HepG2 (cell line): ENCODE measurements around the gene GRK5. TPM values are rescaled to one million over a fixed set of nuclear protein-coding genes. Genes with fewer than 3 reads are reported as not detected.

Experiments used
- ATAC-seq: fragments of 200-7000 bp; cut with Tn5 transposase; 3 replicates; pipeline ENCODE4 v1.9.1; 2020; ENCODE audit warnings: mild to moderate bottlenecking, moderate library complexity
- BruUV-seq: library from RNA; stranded (reverse); fragments of 400-500 nt; replicated peaks from 2 replicates; lab custom pipeline; 2021; lab: Mats Ljungman, UMichigan
- CTCF ChIA-PET: fragments of 300-600 bp; formaldehyde crosslinking; extraction: SDS; loops from one replicate; lab custom pipeline; 2021; ENCODE audit warnings: low total read pairs, inconsistent platforms, low intra/inter-chr PET ratio; lab: Yijun Ruan, JAX
- POLR2A ChIA-PET: fragments of 350-600 bp; sonication (Branson Sonifier 250); formaldehyde crosslinking; loops from one replicate; lab custom pipeline; 2020; ENCODE audit warnings: antibody characterized with exemption, inconsistent platforms; lab: Yijun Ruan, JAX
- DNase-seq: peaks from one replicate; pipeline ENCODE4 v3.0.0-alpha.2; 2015; ENCODE audit warnings: low spot score
- FAIRE-seq: peaks from 3 replicates; lab custom pipeline; 2011; peaks lifted over from hg19 to GRCh38; lab: Jason Lieb, UNC
- H2AFZ ChIP-seq: one replicate; pipeline ENCODE4 v1.6.1; 2011; ENCODE audit warnings: low read length, inconsistent platforms
- H3K27ac ChIP-seq: fragments of 300-600 bp; 3 replicates; pipeline ENCODE4 v1.8.0; 2011; ENCODE audit warnings: mixed run types, mild to moderate bottlenecking, mixed read lengths, low read length, inconsistent platforms; ENCODE audit not compliant: insufficient read depth; ENCODE audit errors: extremely low read length
- H3K27me3 ChIP-seq, 2 experiments: fragments of 200-600 bp in 1 of 2; 2 replicates in 1 of 2; 3 replicates in 1 of 2; pipeline versions ENCODE4 v1.6.0 to v1.8.0; 2011; ENCODE audit warnings: low read length in 2 of 2, mild to moderate bottlenecking in 2 of 2, moderate library complexity in 2 of 2, inconsistent platforms in 1 of 2; ENCODE audit not compliant: insufficient read depth in 2 of 2, control insufficient read depth in 1 of 2
- H3K36me3 ChIP-seq, 2 experiments: fragments of 200-600 bp in 1 of 2; replicated peaks in 1 of 2; 2 replicates in 1 of 2; 3 replicates in 1 of 2; pipeline versions ENCODE4 v1.5.1 to v1.8.0; 2011; ENCODE audit warnings: low read length in 2 of 2, inconsistent platforms in 1 of 2; ENCODE audit not compliant: insufficient read depth in 2 of 2, control insufficient read depth in 1 of 2
- H3K4me1 ChIP-seq: 2 replicates; pipeline ENCODE4 v1.5.1; 2012; ENCODE audit warnings: low read length, inconsistent platforms; ENCODE audit not compliant: insufficient read depth
- H3K4me2 ChIP-seq: 2 replicates; pipeline ENCODE4 v1.6.0; 2011; ENCODE audit warnings: low read depth, low read length, inconsistent platforms
- H3K4me3 ChIP-seq, 3 experiments: fragments of 200-600 bp in 1 of 3; sonication (generic), shearing (Covaris generic) in 1 of 3; replicated peaks in 1 of 3; 2 replicates each; pipeline ENCODE4 v1.5.1; 2011 to 2016; ENCODE audit warnings: low read length in 3 of 3, inconsistent platforms in 2 of 3, low read depth in 2 of 3, mild to moderate bottlenecking in 2 of 3, control low read depth in 1 of 3, mixed read lengths in 1 of 3; ENCODE audit not compliant: insufficient read depth in 1 of 3
- H3K79me2 ChIP-seq: one replicate; pipeline ENCODE4 v1.6.1; 2011; ENCODE audit warnings: low read length, inconsistent platforms; ENCODE audit not compliant: insufficient read depth
- H3K9ac ChIP-seq: 2 replicates; pipeline ENCODE4 v1.6.0; 2011; ENCODE audit warnings: mild to moderate bottlenecking, low read depth, low read length, inconsistent platforms; ENCODE audit not compliant: insufficient read depth
- H3K9me3 ChIP-seq: 2 replicates; pipeline ENCODE4 v1.5.1; 2012; ENCODE audit warnings: mild to moderate bottlenecking, low read length
- H4K20me1 ChIP-seq: 2 replicates; pipeline ENCODE4 v1.6.0; 2011; ENCODE audit warnings: inconsistent platforms, mild to moderate bottlenecking, low read length, moderate library complexity; ENCODE audit not compliant: insufficient read depth
- ATF6 ChIP-seq: sonication (generic); formaldehyde crosslinking; conservative IDR thresholded peaks from 2 replicates; pipeline ENCODE4 v1.4.0; 2020; ENCODE audit warnings: missing genetic modification reagents
- GABPA ChIP-seq, 2 experiments: IDR thresholded peaks; 2 replicates each; pipeline ENCODE4 v1.6.1; 2011 to 2016; ENCODE audit warnings: low read depth in 2 of 2, low read length in 1 of 2, missing biosample characterization in 1 of 2, missing genetic modification characterization in 1 of 2
- RBFOX2 ChIP-seq: fragments of 200-400 bp; formaldehyde crosslinking; IDR thresholded peaks from 2 replicates; pipeline ENCODE4 v1.6.1; 2017; ENCODE audit warnings: low read depth, mild to moderate bottlenecking, low read length
- SOX13 ChIP-seq, 3 experiments: fragments of 450-650 bp in 1 of 3; sonication (generic) in 1 of 3; formaldehyde crosslinking in 1 of 3; IDR thresholded peaks in 2 of 3; conservative IDR thresholded peaks in 1 of 3; 2 replicates each; pipeline versions ENCODE4 v1.5.0 to v1.6.1; 2016 to 2020; ENCODE audit warnings: antibody characterized with exemption in 1 of 3, mild to moderate bottlenecking in 1 of 3, missing compliant biosample characterization in 1 of 3, missing genetic modification reagents in 1 of 3, moderate library complexity in 1 of 3
- SOX6 ChIP-seq, 2 experiments: fragments of 450-650 bp in 1 of 2; sonication (generic) in 1 of 2; formaldehyde crosslinking in 1 of 2; IDR thresholded peaks; 2 replicates each; pipeline versions ENCODE4 v1.4.0 to v1.6.1; 2017 to 2020; ENCODE audit warnings: antibody characterized with exemption in 1 of 2, mild to moderate bottlenecking in 1 of 2, missing genetic modification reagents in 1 of 2
- ZBED4 ChIP-seq: sonication (generic); formaldehyde crosslinking; IDR thresholded peaks from 2 replicates; pipeline ENCODE4 v1.4.0; 2020; ENCODE audit warnings: missing genetic modification reagents, borderline replicate concordance
- ZBTB38 ChIP-seq: sonication (generic); formaldehyde crosslinking; IDR thresholded peaks from 2 replicates; pipeline ENCODE4 v1.5.1; 2020; ENCODE audit warnings: mild to moderate bottlenecking, missing genetic modification reagents
- ZBTB49 ChIP-seq: sonication (generic); formaldehyde crosslinking; IDR thresholded peaks from 2 replicates; pipeline ENCODE4 v1.4.0; 2020; ENCODE audit warnings: missing genetic modification reagents, borderline replicate concordance
- ZNF235 ChIP-seq: sonication (generic); formaldehyde crosslinking; IDR thresholded peaks from 2 replicates; pipeline ENCODE4 v1.8.1; 2023; ENCODE audit warnings: mild to moderate bottlenecking, missing genetic modification reagents, borderline replicate concordance
- ZNF567 ChIP-seq: sonication (generic); formaldehyde crosslinking; IDR thresholded peaks from 2 replicates; pipeline ENCODE4 v1.8.1; 2023; ENCODE audit warnings: mild to moderate bottlenecking, missing genetic modification reagents, borderline replicate concordance
- ZSCAN25 ChIP-seq: sonication (generic); formaldehyde crosslinking; IDR thresholded peaks from 2 replicates; pipeline ENCODE4 v1.8.0; 2022; ENCODE audit warnings: mild to moderate bottlenecking, missing genetic modification reagents
- WGBS: methylation state at CpG from one replicate; pipeline ENCODE4 v1.1.6; 2017; ENCODE audit warnings: low lambda C conversion rate; 5-methylcytosine and 5-hydroxymethylcytosine counted together
- in situ Hi-C: cut with HindIII; loops from 2 replicates; pipeline ENCODE4 v1.10.0; 2017; ENCODE audit warnings: low pct_unique_long_range_greater_than_20kb; ENCODE audit not compliant: extremely low pct_ligation_motif_present
- intact Hi-C: fragments of 100-400 bp; cut with micrococcal nuclease; formaldehyde crosslinking; loops from one replicate; pipeline ENCODE4 v1.10.0; 2022; ENCODE audit not compliant: unreplicated experiment
- polyA plus RNA-seq, 8 experiments: library from polyadenylated mRNA; depleted of rRNA in 3 of 8; stranded (reverse) in 7 of 8; unstranded in 1 of 8; fragments of >200 nt; fragmentation: Illumina TruSeq in 4 of 8; extraction: Trizol in 4 of 8; gene quantifications; 2 replicates each; pipeline versions ENCODE4 v1.2.1 to v1.2.3, GENCODE V29; 2011 to 2016; ENCODE audit warnings: low read depth in 4 of 8, missing spikeins in 1 of 8, mixed read lengths in 1 of 8; ENCODE audit not compliant: insufficient read depth in 1 of 8
- total RNA-seq, 5 experiments: library from RNA; depleted of rRNA; stranded (reverse); fragments of >200 nt; fragmentation: Illumina TruSeq; extraction: Trizol; gene quantifications; 2 replicates each; pipeline ENCODE4 v1.2.3, GENCODE V29; 2016; ENCODE audit warnings: low read depth in 1 of 5

The GRK5 gene
- total and polyA plus RNA-seq, 2 of the 13 experiments (the other 11 are each of a cell fraction or from before 2014, with no cell fraction given): 10.4 to 12.6 TPM

- H3K79me2 ChIP-seq: peaks cover 35% of the 10 kb centered on the region
- 0% methylated on average over 1 of the region's 97 CpGs for WGBS
- no peaks in the 10 kb centered on the region for H4K20me1 ChIP-seq
- in situ Hi-C loops (no loop called here), intact Hi-C loops (loop anchor here (1.0 kb wide), 1 partner anchor 211 kb away; no protein-coding TSS in a partner anchor)
- no peaks in the 10 kb centered on the region; a peak in 2 of 5 replicates for H3K27me3 ChIP-seq
- ChIA-PET CTCF (interaction anchor here (1.2 to 2.5 kb wide), 4 partner anchors 64 to 337 kb away, joined by 3 to 14 read pairs (median 6); no protein-coding TSS in a partner anchor), POLR2A (interaction anchor here (0.6 to 5.2 kb wide), 34 partner anchors 9 to 292 kb away, joined by 3 to 51 read pairs (median 4); no protein-coding TSS in a partner anchor)
- peak overlapping the region; percentile 83 for H3K9ac ChIP-seq
- no peaks in the 10 kb centered on the region for H3K9me3 ChIP-seq
- TSS peak; percentile 64 for BruUV-seq
- peaks cover 58% of the 10 kb centered on the region for H3K4me1 ChIP-seq
- no peak overlapping the region for H2AFZ ChIP-seq
- peak overlapping the region; percentile 58 to 97 (median 75) for H3K4me3 ChIP-seq
- H3K27ac ChIP-seq: peak overlapping the region; percentile 93
- no peak for FAIRE-seq
- H3K4me2 ChIP-seq: peak overlapping the region; percentile 87
- H3K36me3 ChIP-seq: peaks cover 0 to 2% of the 10 kb centered on the region in 2 experiments; a peak in 1 of 5 replicates
- no peak for DNase-seq
- ATAC-seq: peak; percentile 68
- no peak for TF ChIP-seq SOX13 (IDR thresholded peaks at IDR 0.05)
- no peak for TF ChIP-seq SOX13 (CRISPR knock-in tag; conservative IDR thresholded peaks at IDR 0.05 in 1 of 2, IDR thresholded peaks at IDR 0.05 in 1 of 2)
- no peak for TF ChIP-seq ZBTB38 (CRISPR knock-in tag)
- no peak for TF ChIP-seq SOX6 (IDR thresholded peaks at IDR 0.05)
- TF ChIP-seq SOX6 (CRISPR knock-in tag; IDR thresholded peaks at IDR 0.05): peak; percentile 15; the same call in 1 of the 2 replicates
- peak; percentile 92 for TF ChIP-seq RBFOX2
- no peak for TF ChIP-seq GABPA (IDR thresholded peaks at IDR 0.05; ENCODE audit: low read depth, low read length)
- TF ChIP-seq GABPA (CRISPR knock-in tag; IDR thresholded peaks at IDR 0.05; ENCODE audit: low read depth): no peak
- no peak for TF ChIP-seq ZBED4
- no peak for TF ChIP-seq ZNF567 (CRISPR knock-in tag)
- no peak for TF ChIP-seq ZNF235
- no peak for TF ChIP-seq ZSCAN25
- TF ChIP-seq ZBTB49 (CRISPR knock-in tag): no peak
- no peak for TF ChIP-seq ATF6
These were observed 587 bp upstream of the GRK5 start for GRCh38 chr10:119206603-119207365.
